ENCODE measurements around the gene SPRR2D. TPM values are rescaled to one million over a fixed set of nuclear protein-coding genes. Genes with fewer than 3 reads are reported as not detected.

Gene SPRR2D
- total and polyA plus RNA-seq, 2 experiments from 2014 or later, result not detected

GRCh38 chr1:153058826-153059784 lies 18.2 kb upstream of the SPRR2D start (continued):
- TF ChIP-seq REST (IDR thresholded peaks at IDR 0.05; ENCODE audit: unreplicated experiment) (no peak), EZH2 (IDR thresholded peaks at IDR 0.05; ENCODE audit: low read depth, unreplicated experiment) (no peak), EZH2phosphoT487 (IDR thresholded peaks at IDR 0.05; ENCODE audit: unreplicated experiment) (no peak), ZNF114 (CRISPR knock-in tag; IDR thresholded peaks at IDR 0.05) (no peak), NANOG (IDR thresholded peaks at IDR 0.05; ENCODE audit: borderline replicate concordance) (no peak)

GRCh38 chr1:153058154-153058553 lies 17.2 kb upstream of the SPRR2D start:
- no peak overlapping the region for H3K27ac Mint-ChIP-seq
- ATAC-seq, result no peak

More at GRCh38 chr1:153058154-153058553, 17.2 kb upstream of the SPRR2D start:
- H3K36me3 Mint-ChIP-seq (ENCODE audit: low read depth), result no peaks in the 10 kb centered on the region
- H3K27me3 Mint-ChIP-seq (ENCODE audit: insufficient read depth, low read depth, poor library complexity), result no peaks in the 10 kb centered on the region
- Histone ChIP-seq H2AFZ (peak overlapping the region; percentile 53), H3K4me2 (no peak overlapping the region), H3K4me1 (ENCODE audit: insufficient read depth) (no peaks in the 10 kb centered on the region), H3K27ac (ENCODE audit: low read depth) (no peak overlapping the region), H3K36me3 (ENCODE audit: insufficient read depth) (no peaks in the 10 kb centered on the region), H3K27me3 (ENCODE audit: insufficient read depth) (no peaks in the 10 kb centered on the region), H3K79me2 (replicated peaks; ENCODE audit: insufficient read depth) (no peaks in the 10 kb centered on the region), H3F3A (replicated peaks; ENCODE audit: low read depth) (no peaks in the 10 kb centered on the region), H4K20me1 (replicated peaks; ENCODE audit: insufficient read depth) (no peaks in the 10 kb centered on the region), H3K9me2 (ENCODE audit: insufficient read depth) (no peaks in the 10 kb centered on the region), H3K4me3 (no peak overlapping the region)
- TF ChIP-seq CTCF (conservative IDR thresholded peaks at IDR 0.05; ENCODE audit: low read depth in 2 of 2), result no peak
- TF ChIP-seq ZNF331 (CRISPR knock-in tag; IDR thresholded peaks at IDR 0.05; ENCODE audit: low read depth), result no peak
- peaks cover 3% of the 10 kb centered on the region; the same call in 2 of the 3 replicates for H3K4me1 Mint-ChIP-seq
- H3K4me3 Mint-ChIP-seq, result no peak overlapping the region
- H3K9me3 Mint-ChIP-seq, result no peaks in the 10 kb centered on the region
- no peak for DNase-seq (ENCODE audit: low spot score)
